Measurements from ENCODE around the gene OR52K2. TPM values are rescaled to one million over a fixed set of nuclear protein-coding genes. Genes with fewer than 3 reads are reported as not detected.

OR52K2 gene
- total and polyA plus RNA-seq, 2 experiments from 2014 or later: not detected

- H3K27ac Mint-ChIP-seq: no peak overlapping the region
- H3F3A ChIP-seq (replicated peaks; ENCODE audit: low read depth): no peaks in the 10 kb centered on the region
- no peak overlapping the region for H2AFZ ChIP-seq
- no peak overlapping the region for H3K4me2 ChIP-seq
- no peaks in the 10 kb centered on the region for H3K79me2 ChIP-seq (replicated peaks; ENCODE audit: insufficient read depth)
- ATAC-seq (no peak), DNase-seq (ENCODE audit: low spot score) (no peak)
- H3K9me3 Mint-ChIP-seq: peaks cover 6% of the 10 kb centered on the region; the same call in 2 of the 3 replicates
- H3K27ac ChIP-seq (ENCODE audit: low read depth): no peak overlapping the region
- H3K36me3 Mint-ChIP-seq (ENCODE audit: low read depth): peaks cover 3% of the 10 kb centered on the region; the same call in 1 of the 3 replicates
- no peaks in the 10 kb centered on the region for H3K27me3 Mint-ChIP-seq (ENCODE audit: insufficient read depth, low read depth, poor library complexity)
- 0 out of 2 replicates have a peak, but pooled peaks cover 3% of the 10 kb centered on the region for H3K9me2 ChIP-seq (ENCODE audit: insufficient read depth)
- H3K4me3 Mint-ChIP-seq: no peak overlapping the region
- H3K4me1 ChIP-seq (ENCODE audit: insufficient read depth): no peaks in the 10 kb centered on the region
- no peaks in the 10 kb centered on the region for H3K4me1 Mint-ChIP-seq
- no peaks in the 10 kb centered on the region for H3K36me3 ChIP-seq (ENCODE audit: insufficient read depth)
- H3K27me3 ChIP-seq (ENCODE audit: insufficient read depth): no peaks in the 10 kb centered on the region
- no peaks in the 10 kb centered on the region for H4K20me1 ChIP-seq (replicated peaks; ENCODE audit: insufficient read depth)
- H3K4me3 ChIP-seq: no peak overlapping the region
- no peak for TF ChIP-seq NANOG (IDR thresholded peaks at IDR 0.05; ENCODE audit: borderline replicate concordance)
These were observed 42.9 kb downstream of the OR52K2 start for GRCh38 chr11:4491878-4492606.

- Histone ChIP-seq H3K27ac (ENCODE audit: low read depth) (no peak overlapping the region), H3K9me2 (ENCODE audit: insufficient read depth) (0 out of 2 replicates have a peak, but pooled peaks cover 3% of the 10 kb centered on the region), H2AFZ (no peak overlapping the region), H3F3A (replicated peaks; ENCODE audit: low read depth) (no peaks in the 10 kb centered on the region), H3K4me2 (no peak overlapping the region), H4K20me1 (replicated peaks; ENCODE audit: insufficient read depth) (no peaks in the 10 kb centered on the region), H3K79me2 (replicated peaks; ENCODE audit: insufficient read depth) (no peaks in the 10 kb centered on the region), H3K4me3 (no peak overlapping the region), H3K36me3 (ENCODE audit: insufficient read depth) (no peaks in the 10 kb centered on the region), H3K27me3 (ENCODE audit: insufficient read depth) (no peaks in the 10 kb centered on the region), H3K4me1 (ENCODE audit: insufficient read depth) (no peaks in the 10 kb centered on the region)
- Mint-ChIP-seq H3K27me3 (ENCODE audit: insufficient read depth, low read depth, poor library complexity) (no peaks in the 10 kb centered on the region), H3K4me1 (no peaks in the 10 kb centered on the region), H3K4me3 (no peak overlapping the region), H3K36me3 (ENCODE audit: low read depth) (peaks cover 3% of the 10 kb centered on the region; the same call in 1 of the 3 replicates), H3K9me3 (peaks cover 6% of the 10 kb centered on the region; the same call in 2 of the 3 replicates), H3K27ac (no peak overlapping the region)
- ATAC-seq: no peak
- TF ChIP-seq STAT1 (IDR thresholded peaks at IDR 0.05; ENCODE audit: unreplicated experiment) (no peak), REST (IDR thresholded peaks at IDR 0.05; ENCODE audit: unreplicated experiment) (no peak), NANOG (IDR thresholded peaks at IDR 0.05; ENCODE audit: borderline replicate concordance) (no peak), ZNF331 (CRISPR knock-in tag; IDR thresholded peaks at IDR 0.05; ENCODE audit: low read depth) (no peak), ZNF114 (CRISPR knock-in tag; IDR thresholded peaks at IDR 0.05) (no peak), JUNB (IDR thresholded peaks at IDR 0.05; ENCODE audit: unreplicated experiment) (no peak), POLR2AphosphoS5 (IDR thresholded peaks at IDR 0.05; ENCODE audit: low read depth) (no peak), EZH2phosphoT487 (IDR thresholded peaks at IDR 0.05; ENCODE audit: unreplicated experiment) (no peak)
- DNase-seq (ENCODE audit: low spot score): no peak
These were observed 44.4 kb downstream of the OR52K2 start for GRCh38 chr11:4493480-4493818.

Measured in GM23338 (cell line).